GM21619 (cell line): ENCODE data around the gene ADGRA1.
"Not testable (repeated sequence)": the region's sequence is repeated elsewhere in the genome, so short reads cannot be mapped to it uniquely, and the experiment has no call there.

Experiments
- ATAC-seq: cut with Tn5 transposase; IDR thresholded peaks from one replicate; pipeline ENCODE4 v1.9.1; 2021; ENCODE audit not compliant: unreplicated experiment

Gene ADGRA1

DNA sequence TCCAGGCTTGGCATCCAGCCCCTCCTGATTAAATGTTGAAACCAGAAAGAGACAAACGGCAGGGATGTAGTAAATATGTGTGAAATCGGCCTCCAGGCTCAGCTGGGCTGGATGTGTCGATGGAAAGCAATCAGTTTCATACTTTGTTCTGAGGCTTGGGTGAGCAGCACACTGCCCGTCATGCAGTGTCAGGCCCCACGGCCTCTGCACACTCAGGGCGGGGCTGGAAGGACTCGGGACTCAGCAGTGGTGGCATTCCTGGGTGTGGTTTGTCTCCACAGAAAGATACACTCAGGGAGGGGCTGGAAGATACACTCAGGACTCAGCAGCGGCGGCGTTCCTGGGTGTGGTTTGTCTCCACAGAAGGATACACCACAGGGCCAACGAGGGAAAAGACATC is 22.0 kb downstream of the ADGRA1 start:
- ATAC-seq: no peak

DNA sequence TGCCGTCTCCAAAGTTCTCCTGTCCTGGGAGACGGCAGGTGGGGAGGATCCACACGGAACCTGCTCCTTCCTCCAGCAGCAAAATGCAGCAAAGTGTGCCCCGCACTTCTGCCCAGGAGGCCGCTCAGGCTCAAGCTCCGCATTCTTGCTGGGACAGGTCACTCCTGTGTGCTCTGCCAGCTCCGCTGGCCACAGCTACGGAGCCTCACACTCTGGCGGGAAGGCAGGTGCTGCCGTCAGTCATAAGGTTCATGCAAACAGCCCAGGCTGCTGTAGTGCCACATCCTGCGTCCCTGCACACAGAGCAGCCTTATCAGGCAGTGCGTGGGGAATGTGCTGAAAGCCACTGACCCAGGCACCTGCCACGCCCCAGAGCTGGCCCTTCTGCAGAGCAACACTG is 22.4 kb downstream of the ADGRA1 start:
- no peak for ATAC-seq

GRCh38 chr10:133110609-133111275 is 23.0 kb downstream of the ADGRA1 start:
- ATAC-seq: no peak

DNA sequence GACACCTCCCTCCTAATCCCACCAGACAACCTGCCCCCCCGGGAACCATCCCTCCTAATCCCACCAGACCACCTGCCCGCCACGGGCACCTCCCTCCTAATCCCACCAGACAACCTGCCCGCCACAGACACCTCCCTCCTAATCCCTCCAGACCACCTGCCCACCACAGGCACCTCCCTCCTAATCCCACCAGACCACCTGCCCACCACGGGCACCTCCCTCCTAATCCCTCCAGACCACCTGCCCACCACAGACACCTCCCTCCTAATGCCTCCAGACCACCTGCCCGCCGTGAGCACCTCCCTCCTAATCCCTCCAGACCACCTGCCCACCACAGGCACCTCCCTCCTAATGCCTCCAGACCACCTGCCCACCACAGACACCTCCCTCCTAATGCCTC is 23.9 kb downstream of the ADGRA1 start:
- ATAC-seq: not testable (repeated sequence)

DNA sequence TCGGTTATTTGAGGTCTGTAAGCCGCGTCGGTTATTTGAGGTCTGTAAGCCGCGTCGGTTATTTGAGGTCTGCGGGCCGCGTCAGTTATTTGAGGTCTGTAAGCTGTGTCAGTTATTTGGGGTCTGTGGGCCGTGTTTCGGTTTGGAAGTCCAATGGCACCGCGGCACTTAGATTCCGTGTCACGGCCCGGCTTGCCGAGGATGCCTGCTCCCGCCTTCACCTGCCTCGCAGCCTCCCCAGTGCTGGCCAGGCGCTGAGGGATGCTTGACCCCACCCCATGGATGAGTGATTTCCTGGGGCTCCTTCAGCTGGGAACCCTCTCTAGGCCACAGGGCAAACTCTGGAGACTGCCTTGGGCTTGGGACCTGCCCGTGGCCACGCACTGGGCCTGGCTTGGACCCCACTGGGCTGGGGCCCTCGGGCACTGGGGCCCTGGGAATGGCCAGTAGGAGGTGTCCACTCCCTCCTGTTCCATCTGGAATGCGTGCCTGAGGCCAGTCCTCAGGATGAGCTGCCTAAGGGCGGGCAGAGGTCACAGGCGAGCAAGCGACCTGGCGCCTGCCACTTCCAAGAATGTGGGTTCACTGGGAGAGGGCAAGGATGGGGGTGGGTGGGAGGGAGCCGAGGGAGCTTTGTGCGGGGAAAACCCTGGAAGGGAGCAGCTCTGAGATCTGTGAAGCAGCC is 25.6 kb downstream of the ADGRA1 start:
- ATAC-seq: no peak

GRCh38 chr10:133113847-133114246 is 26.1 kb downstream of the ADGRA1 start:
- ATAC-seq: no peak

DNA sequence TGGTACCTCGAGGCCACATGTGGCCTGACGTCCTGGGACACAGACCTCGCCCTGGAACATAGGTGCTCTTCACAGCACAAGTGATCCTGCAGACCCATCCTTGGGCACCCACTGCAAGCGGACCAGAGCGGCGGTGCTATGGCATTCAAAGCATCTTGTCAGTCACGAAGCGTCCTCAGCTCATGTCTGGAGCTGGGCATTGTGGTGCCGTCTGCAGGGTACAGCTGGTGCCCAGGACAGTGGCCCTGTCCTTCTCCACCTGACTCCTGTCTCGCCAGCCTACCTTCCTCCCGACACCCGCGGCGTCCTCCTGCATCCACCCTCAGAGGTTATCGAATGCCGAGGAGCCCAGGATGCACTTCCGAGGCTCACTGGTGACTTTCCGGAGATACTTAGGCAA is 26.5 kb downstream of the ADGRA1 start:
- no peak for ATAC-seq

- ATAC-seq: no peak
Observed at GRCh38 chr10:133114726-133115452, 27.2 kb downstream of the ADGRA1 start.

- ATAC-seq: no peak
Observed at GRCh38 chr10:133115453-133115842, 27.7 kb downstream of the ADGRA1 start.

GRCh38 chr10:133115976-133116375 is 28.3 kb downstream of the ADGRA1 start:
- ATAC-seq: no peak

DNA sequence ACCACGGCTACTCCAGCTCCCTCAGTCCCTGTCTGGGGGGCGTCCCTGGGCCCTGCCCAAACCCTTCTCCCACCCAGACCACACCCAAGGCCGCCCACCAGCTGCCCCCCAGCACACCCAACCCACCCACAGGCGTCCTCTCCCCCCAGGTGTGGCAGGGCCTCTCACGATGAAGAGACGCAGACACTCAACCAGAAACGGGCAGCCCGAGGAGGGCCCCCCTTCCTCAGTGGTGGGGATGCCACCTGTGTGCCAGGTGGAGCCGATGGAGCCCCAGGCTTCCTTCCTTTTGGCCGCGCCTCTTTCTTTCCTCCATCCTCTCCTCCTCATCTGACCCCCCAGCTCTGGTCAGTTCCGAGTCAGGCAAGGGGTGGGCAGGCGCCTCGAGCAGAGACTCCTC is 28.7 kb downstream of the ADGRA1 start:
- no peak for ATAC-seq

DNA sequence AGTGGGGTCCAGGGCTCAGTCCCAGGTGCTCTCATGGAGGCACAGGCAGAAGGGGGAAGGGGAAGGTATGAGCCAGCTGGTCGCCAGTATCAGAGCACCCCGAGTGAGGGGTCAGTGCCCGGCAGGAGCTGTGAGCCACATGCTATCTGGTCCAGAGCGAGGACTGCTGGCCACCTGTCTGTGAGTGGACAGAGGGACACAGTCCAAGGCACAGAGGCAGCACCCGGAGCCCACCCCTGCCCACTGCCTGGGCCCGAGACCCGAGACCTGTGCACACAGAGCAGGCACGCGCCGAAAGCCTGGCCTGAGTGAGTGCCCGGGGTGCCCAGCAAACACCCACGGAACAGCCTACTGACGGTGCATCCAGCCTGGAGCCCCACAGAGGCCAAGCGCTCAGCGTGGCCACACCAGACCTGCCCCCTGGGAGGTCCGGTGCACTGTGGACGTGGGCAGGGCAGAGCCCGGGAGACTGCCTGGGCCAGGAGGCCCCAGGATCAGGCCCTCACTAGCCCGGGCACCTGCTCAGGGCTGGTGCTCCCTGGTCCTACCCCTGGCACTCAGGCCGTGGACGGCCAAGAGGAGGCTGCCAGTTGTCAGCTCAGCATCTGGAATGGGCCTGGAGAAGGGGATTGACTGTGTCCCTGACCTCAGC is 29.4 kb downstream of the ADGRA1 start:
- no peak for ATAC-seq

- ATAC-seq: no peak
Observed at GRCh38 chr10:133117688-133118071, 30.0 kb downstream of the ADGRA1 start.

GRCh38 chr10:133121479-133121878 is 33.8 kb downstream of the ADGRA1 start:
- no peak for ATAC-seq

GRCh38 chr10:133122171-133122935 is 34.6 kb downstream of the ADGRA1 start:
- no peak for ATAC-seq

- ATAC-seq: no peak
Observed at GRCh38 chr10:133123050-133123745, 35.5 kb downstream of the ADGRA1 start.

DNA sequence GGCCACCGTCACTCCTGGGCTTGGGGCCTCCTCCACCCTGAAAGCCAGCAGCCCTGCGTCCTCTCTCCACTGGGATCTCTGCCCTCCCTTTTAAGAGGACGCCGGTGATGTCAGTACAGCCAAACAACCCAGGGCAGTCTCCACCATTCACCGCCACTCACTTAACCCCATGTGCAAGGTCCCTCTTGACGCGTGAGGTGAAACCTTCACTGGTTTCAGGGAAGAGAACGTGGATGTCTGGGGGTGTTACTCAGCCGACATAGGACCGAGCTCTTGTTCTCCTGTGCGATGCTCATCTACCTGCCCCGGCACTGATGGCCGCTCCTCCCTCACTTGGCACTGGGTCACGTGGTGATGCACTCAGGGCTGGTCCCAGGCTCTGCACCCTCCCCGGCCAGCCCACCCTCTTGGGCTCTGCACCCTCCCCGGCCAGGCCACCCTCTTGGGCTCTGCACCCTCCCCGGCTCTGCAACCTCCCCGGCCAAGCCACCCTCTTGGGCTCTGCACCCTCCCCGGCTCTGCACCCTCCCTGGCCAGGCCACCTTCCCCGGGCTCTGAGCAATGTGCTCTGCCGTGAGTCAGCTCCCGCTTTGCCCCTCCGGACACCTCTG is 36.1 kb downstream of the ADGRA1 start:
- ATAC-seq: no peak

DNA sequence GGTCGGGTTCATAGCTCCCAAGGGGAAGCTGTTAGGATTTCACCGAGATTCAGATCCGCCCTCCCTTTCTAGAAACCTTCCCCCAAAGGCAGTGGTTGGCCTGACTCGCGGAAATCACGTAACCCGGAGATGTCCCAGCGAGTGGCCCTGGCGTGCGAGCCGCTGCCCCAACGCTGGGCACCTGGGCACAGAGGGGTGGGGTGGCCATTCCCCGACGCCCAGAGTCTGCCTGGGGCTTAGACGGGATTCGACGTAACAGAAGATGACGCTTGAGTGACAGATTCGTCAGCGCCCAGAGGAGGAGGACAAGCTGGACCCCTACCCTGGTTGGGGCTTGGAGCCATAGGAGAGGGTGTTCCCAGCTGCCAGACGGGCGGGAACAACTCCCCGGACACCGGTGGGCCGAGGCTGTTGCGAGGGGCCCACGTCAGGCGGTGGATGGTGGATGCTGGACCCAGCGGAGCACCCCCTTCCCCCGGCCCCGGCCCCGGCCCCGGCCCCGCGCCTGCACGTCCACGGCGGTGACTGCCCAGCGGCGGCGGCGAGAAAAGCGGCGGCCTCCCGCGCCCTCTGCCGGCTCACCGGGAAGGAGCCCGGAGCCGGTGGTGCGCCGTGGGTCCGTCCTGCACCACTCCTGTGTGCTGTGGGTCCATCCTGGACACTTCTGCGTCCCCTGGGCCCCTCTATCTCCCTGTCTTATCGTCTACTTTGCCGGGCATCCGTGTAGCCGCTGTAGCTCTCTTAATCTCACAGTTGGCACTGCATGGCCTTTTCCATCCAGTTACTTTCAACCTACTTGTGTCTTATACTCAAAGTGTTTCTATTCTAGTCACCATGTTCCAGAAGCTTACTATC is 36.9 kb downstream of the ADGRA1 start:
- no peak for ATAC-seq

DNA sequence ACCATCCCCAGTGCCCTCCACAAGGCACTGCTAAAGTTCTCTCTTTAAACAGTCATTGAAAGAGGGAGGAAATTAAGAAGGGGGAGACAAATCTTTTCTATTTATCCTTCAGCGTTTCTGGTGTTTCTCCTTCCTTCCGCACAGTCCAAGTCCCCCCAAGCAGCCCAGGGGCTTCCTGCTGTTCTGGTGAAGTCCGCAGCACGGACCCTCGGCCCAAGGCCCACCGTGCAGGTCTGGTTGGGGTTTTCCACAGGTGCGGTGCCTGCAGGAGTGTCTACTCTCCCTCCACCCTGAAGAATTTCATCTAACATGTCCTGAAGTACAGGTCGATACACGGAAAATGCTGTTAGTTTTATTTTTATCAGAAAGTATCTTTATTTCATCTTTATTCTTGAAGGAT is 38.2 kb downstream of the ADGRA1 start:
- ATAC-seq: no peak
